HepG2 (cell line): ENCODE data around the gene ELANE. TPM values are rescaled to one million over a fixed set of nuclear protein-coding genes. Genes with fewer than 3 reads are reported as not detected.

Source experiments
- ATAC-seq: fragments of 200-7000 bp; cut with Tn5 transposase; 3 replicates; pipeline ENCODE4 v1.9.1; 2020; ENCODE audit warnings: mild to moderate bottlenecking, moderate library complexity
- BruUV-seq: library from RNA; stranded (reverse); fragments of 400-500 nt; replicated peaks from 2 replicates; lab custom pipeline; 2021; lab: Mats Ljungman, UMichigan
- CTCF ChIA-PET: fragments of 300-600 bp; formaldehyde crosslinking; extraction: SDS; loops from one replicate; lab custom pipeline; 2021; ENCODE audit warnings: low total read pairs, inconsistent platforms, low intra/inter-chr PET ratio; lab: Yijun Ruan, JAX
- POLR2A ChIA-PET: fragments of 350-600 bp; sonication (Branson Sonifier 250); formaldehyde crosslinking; loops from one replicate; lab custom pipeline; 2020; ENCODE audit warnings: antibody characterized with exemption, inconsistent platforms; lab: Yijun Ruan, JAX
- DNase-seq: peaks from one replicate; pipeline ENCODE4 v3.0.0-alpha.2; 2015; ENCODE audit warnings: low spot score
- FAIRE-seq: peaks from 3 replicates; lab custom pipeline; 2011; peaks lifted over from hg19 to GRCh38; lab: Jason Lieb, UNC
- H2AFZ ChIP-seq: one replicate; pipeline ENCODE4 v1.6.1; 2011; ENCODE audit warnings: low read length, inconsistent platforms
- H3K27ac ChIP-seq: fragments of 300-600 bp; 3 replicates; pipeline ENCODE4 v1.8.0; 2011; ENCODE audit warnings: mixed run types, mild to moderate bottlenecking, mixed read lengths, low read length, inconsistent platforms; ENCODE audit not compliant: insufficient read depth; ENCODE audit errors: extremely low read length
- H3K27me3 ChIP-seq, 2 experiments: fragments of 200-600 bp in 1 of 2; 2 replicates in 1 of 2; 3 replicates in 1 of 2; pipeline versions ENCODE4 v1.6.0 to v1.8.0; 2011; ENCODE audit warnings: low read length in 2 of 2, mild to moderate bottlenecking in 2 of 2, moderate library complexity in 2 of 2, inconsistent platforms in 1 of 2; ENCODE audit not compliant: insufficient read depth in 2 of 2, control insufficient read depth in 1 of 2
- H3K36me3 ChIP-seq, 2 experiments: fragments of 200-600 bp in 1 of 2; replicated peaks in 1 of 2; 2 replicates in 1 of 2; 3 replicates in 1 of 2; pipeline versions ENCODE4 v1.5.1 to v1.8.0; 2011; ENCODE audit warnings: low read length in 2 of 2, inconsistent platforms in 1 of 2; ENCODE audit not compliant: insufficient read depth in 2 of 2, control insufficient read depth in 1 of 2
- H3K4me1 ChIP-seq: 2 replicates; pipeline ENCODE4 v1.5.1; 2012; ENCODE audit warnings: low read length, inconsistent platforms; ENCODE audit not compliant: insufficient read depth
- H3K4me2 ChIP-seq: 2 replicates; pipeline ENCODE4 v1.6.0; 2011; ENCODE audit warnings: low read depth, low read length, inconsistent platforms
- H3K4me3 ChIP-seq, 3 experiments: fragments of 200-600 bp in 1 of 3; sonication (generic), shearing (Covaris generic) in 1 of 3; replicated peaks in 1 of 3; 2 replicates each; pipeline ENCODE4 v1.5.1; 2011 to 2016; ENCODE audit warnings: low read length in 3 of 3, inconsistent platforms in 2 of 3, low read depth in 2 of 3, mild to moderate bottlenecking in 2 of 3, control low read depth in 1 of 3, mixed read lengths in 1 of 3; ENCODE audit not compliant: insufficient read depth in 1 of 3
- H3K79me2 ChIP-seq: one replicate; pipeline ENCODE4 v1.6.1; 2011; ENCODE audit warnings: low read length, inconsistent platforms; ENCODE audit not compliant: insufficient read depth
- H3K9ac ChIP-seq: 2 replicates; pipeline ENCODE4 v1.6.0; 2011; ENCODE audit warnings: mild to moderate bottlenecking, low read depth, low read length, inconsistent platforms; ENCODE audit not compliant: insufficient read depth
- H3K9me3 ChIP-seq: 2 replicates; pipeline ENCODE4 v1.5.1; 2012; ENCODE audit warnings: mild to moderate bottlenecking, low read length
- H4K20me1 ChIP-seq: 2 replicates; pipeline ENCODE4 v1.6.0; 2011; ENCODE audit warnings: inconsistent platforms, mild to moderate bottlenecking, low read length, moderate library complexity; ENCODE audit not compliant: insufficient read depth
- MTF1 ChIP-seq: sonication (generic); formaldehyde crosslinking; IDR thresholded peaks from 2 replicates; pipeline ENCODE4 v1.5.0; 2020; ENCODE audit warnings: missing genetic modification reagents
- NR2F2 ChIP-seq: IDR thresholded peaks from 2 replicates; pipeline ENCODE4 v1.6.1; 2012; ENCODE audit warnings: low read depth, inconsistent platforms, borderline replicate concordance
- POLR2AphosphoS2 ChIP-seq: IDR thresholded peaks from 2 replicates; pipeline ENCODE4 v1.6.1; 2011; ENCODE audit warnings: low read depth, low read length, improper control_type of control experiment
- RBM39 ChIP-seq: fragments of 200-400 bp; formaldehyde crosslinking; IDR thresholded peaks from one replicate; pipeline ENCODE4 v1.6.1; 2018; ENCODE audit warnings: antibody characterized with exemption, mild to moderate bottlenecking, low read depth, low read length; ENCODE audit not compliant: poor library complexity, severe bottlenecking
- SNAPC2 ChIP-seq: sonication (generic); formaldehyde crosslinking; IDR thresholded peaks from 2 replicates; pipeline ENCODE4 v1.8.1; 2022; ENCODE audit warnings: mild to moderate bottlenecking, missing genetic modification reagents
- SSRP1 ChIP-seq: IDR thresholded peaks from 2 replicates; pipeline ENCODE4 v1.6.1; 2016; ENCODE audit warnings: control low read depth
- ZKSCAN8 ChIP-seq: IDR thresholded peaks from 2 replicates; pipeline ENCODE4 v1.6.1; 2016; ENCODE audit warnings: borderline replicate concordance, missing genetic modification reagents, missing compliant biosample characterization
- ZNF33B ChIP-seq: sonication (generic); formaldehyde crosslinking; IDR thresholded peaks from 2 replicates; pipeline ENCODE4 v1.5.1; 2020; ENCODE audit warnings: mild to moderate bottlenecking, missing genetic modification reagents
- ZNF598 ChIP-seq: sonication (generic); formaldehyde crosslinking; IDR thresholded peaks from 2 replicates; pipeline ENCODE4 v1.5.1; 2020; ENCODE audit warnings: mild to moderate bottlenecking, missing genetic modification reagents, borderline replicate concordance
- ZNF775 ChIP-seq: sonication (generic); formaldehyde crosslinking; IDR thresholded peaks from 2 replicates; pipeline ENCODE4 v1.4.0; 2020; ENCODE audit warnings: missing genetic modification reagents, mild to moderate bottlenecking, moderate library complexity, borderline replicate concordance
- ZNF780A ChIP-seq: sonication (generic); formaldehyde crosslinking; IDR thresholded peaks from 2 replicates; pipeline ENCODE4 v1.8.0; 2022; ENCODE audit warnings: mild to moderate bottlenecking, missing genetic modification reagents, moderate library complexity
- WGBS: methylation state at CpG from one replicate; pipeline ENCODE4 v1.1.6; 2017; ENCODE audit warnings: low lambda C conversion rate; 5-methylcytosine and 5-hydroxymethylcytosine counted together
- in situ Hi-C: cut with HindIII; loops from 2 replicates; pipeline ENCODE4 v1.10.0; 2017; ENCODE audit warnings: low pct_unique_long_range_greater_than_20kb; ENCODE audit not compliant: extremely low pct_ligation_motif_present
- intact Hi-C: fragments of 100-400 bp; cut with micrococcal nuclease; formaldehyde crosslinking; loops from one replicate; pipeline ENCODE4 v1.10.0; 2022; ENCODE audit not compliant: unreplicated experiment
- polyA plus RNA-seq, 8 experiments: library from polyadenylated mRNA; depleted of rRNA in 3 of 8; stranded (reverse) in 7 of 8; unstranded in 1 of 8; fragments of >200 nt; fragmentation: Illumina TruSeq in 4 of 8; extraction: Trizol in 4 of 8; gene quantifications; 2 replicates each; pipeline versions ENCODE4 v1.2.1 to v1.2.3, GENCODE V29; 2011 to 2016; ENCODE audit warnings: low read depth in 4 of 8, missing spikeins in 1 of 8, mixed read lengths in 1 of 8; ENCODE audit not compliant: insufficient read depth in 1 of 8
- total RNA-seq, 5 experiments: library from RNA; depleted of rRNA; stranded (reverse); fragments of >200 nt; fragmentation: Illumina TruSeq; extraction: Trizol; gene quantifications; 2 replicates each; pipeline ENCODE4 v1.2.3, GENCODE V29; 2016; ENCODE audit warnings: low read depth in 1 of 5
- TF ChIP-seq, protein P1 (sequence below): sonication (generic); formaldehyde crosslinking; IDR thresholded peaks from 2 replicates; pipeline ENCODE4 v1.4.0; 2020; ENCODE audit warnings: missing genetic modification reagents, borderline replicate concordance
- TF ChIP-seq, protein P2 (sequence below): sonication (generic); formaldehyde crosslinking; IDR thresholded peaks from 2 replicates; pipeline ENCODE4 v1.9.0; 2021; ENCODE audit warnings: missing genetic modification reagents, mild to moderate bottlenecking, borderline replicate concordance
- TF ChIP-seq, protein P3 (sequence below): sonication (generic); formaldehyde crosslinking; conservative IDR thresholded peaks from 2 replicates; pipeline ENCODE4 v1.4.0; 2020; ENCODE audit warnings: missing genetic modification reagents
- TF ChIP-seq, protein P4 (sequence below): sonication (generic); formaldehyde crosslinking; IDR thresholded peaks from 2 replicates; pipeline ENCODE4 v1.4.0; 2020; ENCODE audit warnings: missing genetic modification reagents
- TF ChIP-seq, protein P5 (sequence below): sonication (generic); formaldehyde crosslinking; IDR thresholded peaks from 2 replicates; pipeline ENCODE4 v1.4.0; 2020; ENCODE audit warnings: missing genetic modification reagents

ELANE gene
- total and polyA plus RNA-seq, 2 of the 13 experiments (the other 11 are each of a cell fraction or from before 2014, with no cell fraction given): not detected

DNA sequence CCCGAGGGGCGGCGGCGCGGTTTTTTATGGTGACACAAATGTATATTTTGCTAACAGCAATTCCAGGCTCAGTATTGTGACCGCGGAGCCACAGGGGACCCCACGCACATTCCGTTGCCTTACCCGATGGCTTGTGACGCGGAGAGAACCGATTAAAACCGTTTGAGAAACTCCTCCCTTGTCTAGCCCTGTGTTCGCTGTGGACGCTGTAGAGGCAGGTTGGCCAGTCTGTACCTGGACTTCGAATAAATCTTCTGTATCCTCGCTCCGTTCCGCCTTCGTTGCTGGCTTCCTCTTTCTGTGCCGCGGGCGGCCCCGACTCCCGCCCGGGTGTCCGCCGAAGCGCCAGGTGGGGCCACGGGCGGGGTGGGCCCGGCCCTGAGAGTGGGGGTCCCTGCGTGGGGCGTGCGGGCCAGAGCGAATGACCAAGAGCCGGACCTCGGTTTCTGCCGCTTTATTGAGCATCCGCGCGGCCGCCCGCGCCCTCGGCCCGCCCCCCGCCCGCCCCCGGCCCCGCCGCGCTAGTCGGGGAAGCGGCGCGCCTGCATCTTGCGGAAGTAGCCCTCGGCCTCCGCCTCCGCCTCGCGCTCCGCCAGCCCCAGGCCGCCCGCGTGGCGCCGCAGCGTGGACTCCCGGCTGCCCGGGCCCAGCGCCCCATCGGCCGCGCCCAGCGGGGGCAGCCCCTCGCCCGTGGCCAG is 39.9 kb upstream of the ELANE start:
- peaks cover 22 to 46% of the 10 kb centered on the region in 2 experiments; a peak in 4 of 5 replicates for H3K36me3 ChIP-seq
- no peak for TF ChIP-seq ZNF598
- no peak for TF ChIP-seq NR2F2
- peak; percentile 44 for TF ChIP-seq RBM39
- TF ChIP-seq SSRP1 (CRISPR knock-in tag): 0 out of 2 replicates have a peak, but pooled peaks have one; percentile 62
- TF ChIP-seq, protein P1, sequence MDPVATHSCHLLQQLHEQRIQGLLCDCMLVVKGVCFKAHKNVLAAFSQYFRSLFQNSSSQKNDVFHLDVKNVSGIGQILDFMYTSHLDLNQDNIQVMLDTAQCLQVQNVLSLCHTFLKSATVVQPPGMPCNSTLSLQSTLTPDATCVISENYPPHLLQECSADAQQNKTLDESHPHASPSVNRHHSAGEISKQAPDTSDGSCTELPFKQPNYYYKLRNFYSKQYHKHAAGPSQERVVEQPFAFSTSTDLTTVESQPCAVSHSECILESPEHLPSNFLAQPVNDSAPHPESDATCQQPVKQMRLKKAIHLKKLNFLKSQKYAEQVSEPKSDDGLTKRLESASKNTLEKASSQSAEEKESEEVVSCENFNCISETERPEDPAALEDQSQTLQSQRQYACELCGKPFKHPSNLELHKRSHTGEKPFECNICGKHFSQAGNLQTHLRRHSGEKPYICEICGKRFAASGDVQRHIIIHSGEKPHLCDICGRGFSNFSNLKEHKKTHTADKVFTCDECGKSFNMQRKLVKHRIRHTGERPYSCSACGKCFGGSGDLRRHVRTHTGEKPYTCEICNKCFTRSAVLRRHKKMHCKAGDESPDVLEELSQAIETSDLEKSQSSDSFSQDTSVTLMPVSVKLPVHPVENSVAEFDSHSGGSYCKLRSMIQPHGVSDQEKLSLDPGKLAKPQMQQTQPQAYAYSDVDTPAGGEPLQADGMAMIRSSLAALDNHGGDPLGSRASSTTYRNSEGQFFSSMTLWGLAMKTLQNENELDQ: no peak
- TF ChIP-seq ZNF33B: no peak
- TF ChIP-seq ZNF780A: no peak
- TF ChIP-seq, protein P2, sequence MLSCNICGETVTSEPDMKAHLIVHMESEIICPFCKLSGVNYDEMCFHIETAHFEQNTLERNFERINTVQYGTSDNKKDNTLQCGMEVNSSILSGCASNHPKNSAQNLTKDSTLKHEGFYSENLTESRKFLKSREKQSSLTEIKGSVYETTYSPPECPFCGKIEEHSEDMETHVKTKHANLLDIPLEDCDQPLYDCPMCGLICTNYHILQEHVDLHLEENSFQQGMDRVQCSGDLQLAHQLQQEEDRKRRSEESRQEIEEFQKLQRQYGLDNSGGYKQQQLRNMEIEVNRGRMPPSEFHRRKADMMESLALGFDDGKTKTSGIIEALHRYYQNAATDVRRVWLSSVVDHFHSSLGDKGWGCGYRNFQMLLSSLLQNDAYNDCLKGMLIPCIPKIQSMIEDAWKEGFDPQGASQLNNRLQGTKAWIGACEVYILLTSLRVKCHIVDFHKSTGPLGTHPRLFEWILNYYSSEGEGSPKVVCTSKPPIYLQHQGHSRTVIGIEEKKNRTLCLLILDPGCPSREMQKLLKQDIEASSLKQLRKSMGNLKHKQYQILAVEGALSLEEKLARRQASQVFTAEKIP (CRISPR knock-in tag): no peak
- TF ChIP-seq, protein P3, sequence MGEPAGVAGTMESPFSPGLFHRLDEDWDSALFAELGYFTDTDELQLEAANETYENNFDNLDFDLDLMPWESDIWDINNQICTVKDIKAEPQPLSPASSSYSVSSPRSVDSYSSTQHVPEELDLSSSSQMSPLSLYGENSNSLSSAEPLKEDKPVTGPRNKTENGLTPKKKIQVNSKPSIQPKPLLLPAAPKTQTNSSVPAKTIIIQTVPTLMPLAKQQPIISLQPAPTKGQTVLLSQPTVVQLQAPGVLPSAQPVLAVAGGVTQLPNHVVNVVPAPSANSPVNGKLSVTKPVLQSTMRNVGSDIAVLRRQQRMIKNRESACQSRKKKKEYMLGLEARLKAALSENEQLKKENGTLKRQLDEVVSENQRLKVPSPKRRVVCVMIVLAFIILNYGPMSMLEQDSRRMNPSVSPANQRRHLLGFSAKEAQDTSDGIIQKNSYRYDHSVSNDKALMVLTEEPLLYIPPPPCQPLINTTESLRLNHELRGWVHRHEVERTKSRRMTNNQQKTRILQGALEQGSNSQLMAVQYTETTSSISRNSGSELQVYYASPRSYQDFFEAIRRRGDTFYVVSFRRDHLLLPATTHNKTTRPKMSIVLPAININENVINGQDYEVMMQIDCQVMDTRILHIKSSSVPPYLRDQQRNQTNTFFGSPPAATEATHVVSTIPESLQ (CRISPR knock-in tag): no peak
- TF ChIP-seq SNAPC2 (CRISPR knock-in tag): no peak
- no peak for TF ChIP-seq ZKSCAN8 (CRISPR knock-in tag)
- no peak for TF ChIP-seq ZNF775 (CRISPR knock-in tag)
- TF ChIP-seq POLR2AphosphoS2: peak; percentile 84
- TF ChIP-seq, protein P4, sequence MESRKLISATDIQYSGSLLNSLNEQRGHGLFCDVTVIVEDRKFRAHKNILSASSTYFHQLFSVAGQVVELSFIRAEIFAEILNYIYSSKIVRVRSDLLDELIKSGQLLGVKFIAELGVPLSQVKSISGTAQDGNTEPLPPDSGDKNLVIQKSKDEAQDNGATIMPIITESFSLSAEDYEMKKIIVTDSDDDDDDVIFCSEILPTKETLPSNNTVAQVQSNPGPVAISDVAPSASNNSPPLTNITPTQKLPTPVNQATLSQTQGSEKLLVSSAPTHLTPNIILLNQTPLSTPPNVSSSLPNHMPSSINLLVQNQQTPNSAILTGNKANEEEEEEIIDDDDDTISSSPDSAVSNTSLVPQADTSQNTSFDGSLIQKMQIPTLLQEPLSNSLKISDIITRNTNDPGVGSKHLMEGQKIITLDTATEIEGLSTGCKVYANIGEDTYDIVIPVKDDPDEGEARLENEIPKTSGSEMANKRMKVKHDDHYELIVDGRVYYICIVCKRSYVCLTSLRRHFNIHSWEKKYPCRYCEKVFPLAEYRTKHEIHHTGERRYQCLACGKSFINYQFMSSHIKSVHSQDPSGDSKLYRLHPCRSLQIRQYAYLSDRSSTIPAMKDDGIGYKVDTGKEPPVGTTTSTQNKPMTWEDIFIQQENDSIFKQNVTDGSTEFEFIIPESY: peak; percentile 83; the same call in 1 of the 2 replicates
- TF ChIP-seq, protein P5, sequence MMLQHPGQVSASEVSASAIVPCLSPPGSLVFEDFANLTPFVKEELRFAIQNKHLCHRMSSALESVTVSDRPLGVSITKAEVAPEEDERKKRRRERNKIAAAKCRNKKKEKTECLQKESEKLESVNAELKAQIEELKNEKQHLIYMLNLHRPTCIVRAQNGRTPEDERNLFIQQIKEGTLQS: no peak
- no peak for TF ChIP-seq MTF1 (CRISPR knock-in tag)

More for the DNA sequence above, 39.9 kb upstream of the ELANE start:
- ChIA-PET CTCF (no interaction called here), POLR2A (no interaction called here)
- Histone ChIP-seq H3K27me3 (no peaks in the 10 kb centered on the region), H3K79me2 (peaks cover 8% of the 10 kb centered on the region), H3K4me3 (no peak overlapping the region), H3K4me1 (no peaks in the 10 kb centered on the region), H3K4me2 (no peak overlapping the region), H3K9me3 (no peaks in the 10 kb centered on the region), H4K20me1 (peaks cover 38% of the 10 kb centered on the region), H3K27ac (no peak overlapping the region), H3K9ac (no peak overlapping the region), H2AFZ (no peak overlapping the region)
- BruUV-seq: no TSS peak
- ATAC-seq (no peak), FAIRE-seq (no peak), DNase-seq (no peak)
- intact Hi-C loops (no loop called here), in situ Hi-C loops (no loop called here)
- 98% methylated on average over 63 of the region's 80 CpGs for WGBS
